Prostate gland (tissue), 2 donors: ENCODE results near the gene LRP3.

ENCODE experiments used
- CTCF ChIP-seq, 4 experiments: fragments of 200-600 bp in 2 of 4; fragments of 450-650 bp in 2 of 4; sonication (generic) in 2 of 4; IDR thresholded peaks; 1 replicate in 3 of 4; 2 replicates in 1 of 4; pipeline ENCODE4 v1.5.1; 2016 to 2019; ENCODE audit warnings: antibody characterized with exemption in 4 of 4, mild to moderate bottlenecking in 2 of 4, moderate library complexity in 2 of 4
- POLR2A ChIP-seq: fragments of 450-650 bp; IDR thresholded peaks from one replicate; pipeline ENCODE4 v1.6.1; 2016; ENCODE audit warnings: antibody characterized with exemption, mild to moderate bottlenecking

DNA sequence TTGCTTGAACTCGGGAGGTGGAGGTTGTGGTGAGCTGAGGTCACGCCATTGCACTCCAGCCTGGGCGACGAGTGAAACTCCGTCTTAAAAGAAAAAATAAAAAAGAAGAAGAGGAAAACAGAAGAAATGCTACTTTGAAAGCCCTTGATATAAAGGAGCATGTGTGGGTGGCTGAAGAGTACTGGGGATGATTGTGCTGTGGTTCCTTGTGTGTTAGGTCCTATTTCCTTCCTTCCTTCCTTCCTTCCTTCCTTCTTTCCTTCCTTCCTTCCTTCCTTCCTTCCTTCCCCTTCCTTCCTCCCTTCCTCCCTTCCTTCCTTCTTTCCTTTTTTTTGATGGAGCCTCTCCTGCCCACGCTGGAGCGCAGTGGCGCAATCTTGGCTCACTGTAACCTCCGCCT is 47.9 kb upstream of the LRP3 start:
- TF ChIP-seq CTCF (IDR thresholded peaks at IDR 0.05) = no peak
- no peak for TF ChIP-seq POLR2A
